Choroid plexus epithelial cell (primary cell): Measurements from ENCODE around the gene ABHD8.

Experiments
- DNase-seq: peaks from one replicate; pipeline ENCODE4 v3.0.0-alpha.2; 2010; ENCODE audit warnings: low read depth
- H3K4me3 ChIP-seq: 2 replicates; pipeline ENCODE4 v1.5.1; 2011; ENCODE audit warnings: low read depth, mild to moderate bottlenecking, control low read depth, low read length, moderate library complexity
- CTCF ChIP-seq: conservative IDR thresholded peaks from 2 replicates; pipeline ENCODE4 v1.5.1; 2011; ENCODE audit warnings: low read depth, mild to moderate bottlenecking, control low read depth, inconsistent platforms, low read length, moderate library complexity

Gene ABHD8

GRCh38 chr19:17333611-17334413 is 30.6 kb upstream of the ABHD8 start:
- no peak for TF ChIP-seq CTCF
- H3K4me3 ChIP-seq, result peak overlapping the region; percentile 68
- DNase-seq, result peak; percentile 84

- TF ChIP-seq CTCF, result no peak
- peak; percentile 65 for DNase-seq
- no peak overlapping the region for H3K4me3 ChIP-seq
Measured at GRCh38 chr19:17332677-17333581, 29.7 kb upstream of the ABHD8 start.

GRCh38 chr19:17332360-17332676 is 29.1 kb upstream of the ABHD8 start:
- H3K4me3 ChIP-seq, result no peak overlapping the region
- no peak for TF ChIP-seq CTCF
- no peak for DNase-seq

GRCh38 chr19:17331045-17331558 is 27.9 kb upstream of the ABHD8 start:
- TF ChIP-seq CTCF, result no peak
- no peak for DNase-seq
- no peak overlapping the region for H3K4me3 ChIP-seq

GRCh38 chr19:17330262-17331044 is 27.2 kb upstream of the ABHD8 start:
- no peak overlapping the region for H3K4me3 ChIP-seq
- DNase-seq, result no peak
- no peak for TF ChIP-seq CTCF

- TF ChIP-seq CTCF, result no peak
- no peak overlapping the region for H3K4me3 ChIP-seq
- no peak for DNase-seq
Measured at GRCh38 chr19:17329366-17330261, 26.4 kb upstream of the ABHD8 start.
